GM12878 (cell line): Measurements from ENCODE around the gene ARHGAP45.

Source experiments
- BHLHE40 ChIP-seq, 2 experiments: fragments of 450-650 bp in 1 of 2; IDR thresholded peaks; 2 replicates each; pipeline ENCODE4 v1.6.1; 2011 to 2017; ENCODE audit warnings: low read depth in 2 of 2, borderline replicate concordance in 1 of 2, improper control_type of control experiment in 1 of 2, low read length in 1 of 2, mild to moderate bottlenecking in 1 of 2
- CHD1 ChIP-seq: IDR thresholded peaks from 2 replicates; pipeline ENCODE4 v1.6.1; 2012; ENCODE audit warnings: low read depth, low read length, improper control_type of control experiment
- CTCF ChIP-seq, 3 experiments: IDR thresholded peaks in 2 of 3; conservative IDR thresholded peaks in 1 of 3; 2 replicates each; pipeline ENCODE4 v1.5.1; 2011; ENCODE audit warnings: low read depth in 3 of 3, low read length in 3 of 3, mild to moderate bottlenecking in 3 of 3, control low read depth in 2 of 3, moderate library complexity in 2 of 3, inconsistent platforms in 1 of 3, mixed read lengths in 1 of 3; ENCODE audit not compliant: control insufficient read depth in 2 of 3, insufficient read depth in 1 of 3; ENCODE audit errors: extremely low read depth in 1 of 3
- ELK1 ChIP-seq: IDR thresholded peaks from 2 replicates; pipeline ENCODE4 v1.6.1; 2012; ENCODE audit warnings: low read depth, low read length, improper control_type of control experiment
- NRF1 ChIP-seq: conservative IDR thresholded peaks from 2 replicates; pipeline ENCODE4 v1.6.1; 2011; ENCODE audit warnings: mild to moderate bottlenecking, low read depth, low read length, improper control_type of control experiment
- PKNOX1 ChIP-seq: fragments of 450-650 bp; IDR thresholded peaks from 2 replicates; pipeline ENCODE4 v1.6.1; 2016; ENCODE audit warnings: mild to moderate bottlenecking

DNA sequence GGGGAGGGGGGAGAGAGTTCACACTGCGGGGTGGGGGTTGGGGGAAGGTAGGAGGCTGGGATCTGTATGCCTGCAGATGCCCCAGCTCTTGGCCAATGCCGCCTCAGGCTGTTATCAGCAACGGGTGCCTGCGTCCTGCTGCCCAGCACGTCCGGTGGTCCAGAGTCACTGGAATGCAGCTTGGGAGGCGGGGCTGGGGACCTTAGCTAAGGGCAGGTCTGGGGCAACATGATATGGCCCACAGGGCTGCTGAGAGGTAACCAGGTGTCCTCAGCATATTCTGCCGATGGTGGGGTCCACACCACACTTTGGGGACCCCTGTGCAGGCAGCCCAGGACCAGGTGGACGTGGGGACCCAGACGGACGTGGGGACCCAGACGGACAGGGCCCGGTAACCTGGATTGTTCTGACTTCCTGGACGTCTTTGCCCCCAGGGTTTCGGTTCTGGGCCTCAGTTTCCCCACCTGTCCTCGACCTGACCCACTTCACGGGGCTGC lies 668 bp upstream of the ARHGAP45 start:
- no peak for TF ChIP-seq NRF1
- TF ChIP-seq CTCF (IDR thresholded peaks at IDR 0.05 in 2 of 3, conservative IDR thresholded peaks at IDR 0.05 in 1 of 3; ENCODE audit: control insufficient read depth in 2 of 3, extremely low read depth in 1 of 3, insufficient read depth in 1 of 3, low read depth in 3 of 3, low read length in 3 of 3), result no peak
- no peak for TF ChIP-seq CHD1
- no peak for TF ChIP-seq ELK1
- no peak for TF ChIP-seq BHLHE40 (IDR thresholded peaks at IDR 0.05; ENCODE audit: borderline replicate concordance in 1 of 2, low read depth in 2 of 2, low read length in 1 of 2)
- TF ChIP-seq PKNOX1, result no peak
